HG03095 (cell line): Measurements from ENCODE around the gene TSKU.
"Not testable (repeated sequence)": the region's sequence is repeated elsewhere in the genome, so short reads cannot be mapped to it uniquely, and the experiment has no call there.

Source experiments
- ATAC-seq: cut with Tn5 transposase; IDR thresholded peaks from one replicate; pipeline ENCODE4 v1.9.1; 2021; ENCODE audit warnings: moderate library complexity; ENCODE audit not compliant: unreplicated experiment

Gene TSKU, protein sequence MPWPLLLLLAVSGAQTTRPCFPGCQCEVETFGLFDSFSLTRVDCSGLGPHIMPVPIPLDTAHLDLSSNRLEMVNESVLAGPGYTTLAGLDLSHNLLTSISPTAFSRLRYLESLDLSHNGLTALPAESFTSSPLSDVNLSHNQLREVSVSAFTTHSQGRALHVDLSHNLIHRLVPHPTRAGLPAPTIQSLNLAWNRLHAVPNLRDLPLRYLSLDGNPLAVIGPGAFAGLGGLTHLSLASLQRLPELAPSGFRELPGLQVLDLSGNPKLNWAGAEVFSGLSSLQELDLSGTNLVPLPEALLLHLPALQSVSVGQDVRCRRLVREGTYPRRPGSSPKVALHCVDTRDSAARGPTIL

GRCh38 chr11:76783294-76783895, at the start of gene TSKU:
Gene TSKU (plus strand): TSS chr11:76783356. CDS start chr11:76795617, 12,261 bp downstream.
- no peak for ATAC-seq

- not testable (repeated sequence) for ATAC-seq
Observed at GRCh38 chr11:76733906-76734305, 49.2 kb upstream of the TSKU start.

DNA sequence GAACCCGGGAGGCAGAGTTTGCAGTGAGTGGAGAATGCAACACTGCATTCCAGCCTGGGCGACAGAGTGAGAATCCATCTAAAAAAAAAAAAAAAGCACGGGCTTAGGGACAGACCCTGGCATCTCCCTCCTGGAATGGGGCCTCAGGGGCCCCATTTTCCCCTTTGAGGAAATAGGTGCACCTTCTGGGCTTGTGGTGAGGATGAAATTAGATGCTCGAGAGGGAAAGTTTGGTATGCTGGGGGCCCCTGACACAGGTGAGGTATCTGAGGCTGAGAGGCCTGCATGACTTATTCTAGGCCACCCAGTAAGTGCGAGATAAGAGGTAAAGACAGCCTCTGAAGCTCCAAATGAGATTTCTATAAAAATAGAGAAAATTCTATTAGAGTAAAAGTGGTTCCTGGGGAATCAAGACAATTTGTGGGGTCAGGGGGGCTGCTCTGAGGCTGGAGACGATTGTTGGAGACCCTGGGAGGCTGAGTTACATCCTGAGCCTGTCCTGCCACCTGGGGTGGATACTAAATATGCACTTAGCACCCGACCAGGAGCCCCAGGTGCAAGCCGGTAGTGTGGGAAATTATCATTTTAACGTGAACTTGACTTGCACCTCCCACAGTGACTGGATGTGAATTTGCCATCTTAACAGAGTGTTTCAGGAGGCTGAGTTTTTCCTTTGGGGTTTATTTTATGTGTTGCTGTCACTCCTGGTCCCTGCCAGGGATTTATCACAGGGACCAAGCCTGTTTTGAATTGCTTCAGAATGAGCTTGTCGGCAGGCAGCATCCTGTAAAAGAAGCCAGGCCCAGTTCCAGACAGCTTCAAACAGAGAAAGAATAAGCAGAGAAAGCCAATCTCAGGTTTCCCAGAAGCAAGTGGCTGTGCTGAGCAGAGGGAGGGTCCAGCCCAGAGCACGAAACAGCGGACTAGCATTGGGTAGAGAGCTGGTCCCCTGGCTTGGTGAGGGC, 48.4 kb upstream of the TSKU start:
- ATAC-seq = no peak

DNA sequence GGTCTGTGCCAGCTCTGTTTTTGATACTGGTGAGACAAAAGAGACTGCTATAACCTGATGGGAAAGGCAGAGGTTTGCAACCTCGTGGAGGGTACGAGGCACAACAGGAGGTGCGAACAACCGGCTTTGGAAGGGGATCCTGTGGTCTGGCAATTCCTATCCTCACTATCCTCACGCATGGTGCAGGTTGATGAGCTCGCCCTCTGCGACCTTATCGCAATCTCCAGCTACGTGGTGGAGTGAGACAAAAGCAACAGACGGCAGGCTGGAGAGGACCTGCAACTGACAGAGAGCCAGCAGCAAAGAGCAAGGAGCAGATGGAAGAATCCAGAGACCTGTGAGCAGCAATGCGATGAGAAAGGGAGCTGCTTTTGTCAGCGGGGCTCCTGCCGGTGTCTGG, 47.3 kb upstream of the TSKU start:
- ATAC-seq = no peak

DNA sequence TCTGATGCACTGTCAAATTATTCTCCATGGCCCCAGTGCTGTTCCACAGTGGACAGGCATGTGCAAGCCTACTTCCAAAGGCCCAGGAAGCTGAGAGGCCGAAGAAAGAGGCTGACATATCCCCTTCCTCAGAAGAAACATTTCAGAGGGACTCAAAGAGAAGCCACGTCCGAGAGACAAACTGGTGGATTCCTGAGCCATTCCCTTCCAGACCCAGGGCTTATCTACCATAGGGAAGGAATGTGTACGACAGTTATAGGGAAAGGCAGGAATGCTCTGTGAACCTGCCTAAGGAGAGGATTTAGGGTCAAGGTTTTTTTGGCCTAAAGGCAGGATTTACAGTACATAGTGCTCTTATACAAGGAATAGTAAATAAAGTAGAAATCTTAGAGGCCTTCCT, 46.9 kb upstream of the TSKU start:
- ATAC-seq = no peak

GRCh38 chr11:76736773-76737495, 46.2 kb upstream of the TSKU start:
- ATAC-seq = no peak

DNA sequence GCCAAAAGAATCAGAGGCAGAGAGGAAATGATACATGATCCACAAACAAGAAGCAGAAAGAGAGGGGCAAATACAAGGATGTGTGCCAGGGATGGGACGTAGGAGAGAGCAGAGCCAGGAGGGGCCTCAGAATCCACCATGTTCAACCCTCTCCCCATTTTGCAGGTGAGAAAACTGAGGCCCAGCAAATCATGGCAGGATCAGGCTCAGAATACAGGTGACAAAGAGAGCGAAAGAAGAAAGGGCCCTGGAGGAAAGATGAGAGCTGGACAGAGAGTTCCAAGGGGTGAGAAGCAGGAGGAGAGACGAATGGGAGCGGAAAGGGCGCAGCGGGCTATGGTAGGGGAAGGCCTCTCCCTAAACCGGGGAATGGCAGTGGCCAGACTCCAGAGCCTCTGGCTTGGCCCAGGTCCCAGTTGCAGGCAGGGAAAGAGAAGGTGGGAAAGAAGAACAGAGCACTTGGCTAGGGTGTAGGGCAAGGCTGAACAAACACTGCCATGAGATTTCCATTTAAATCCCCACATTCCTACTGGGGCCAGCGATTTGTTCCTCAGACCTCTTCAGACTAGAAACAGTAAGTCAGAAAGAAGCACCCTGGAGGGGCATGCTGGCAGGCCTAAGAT, 44.4 kb upstream of the TSKU start:
- no peak for ATAC-seq

DNA sequence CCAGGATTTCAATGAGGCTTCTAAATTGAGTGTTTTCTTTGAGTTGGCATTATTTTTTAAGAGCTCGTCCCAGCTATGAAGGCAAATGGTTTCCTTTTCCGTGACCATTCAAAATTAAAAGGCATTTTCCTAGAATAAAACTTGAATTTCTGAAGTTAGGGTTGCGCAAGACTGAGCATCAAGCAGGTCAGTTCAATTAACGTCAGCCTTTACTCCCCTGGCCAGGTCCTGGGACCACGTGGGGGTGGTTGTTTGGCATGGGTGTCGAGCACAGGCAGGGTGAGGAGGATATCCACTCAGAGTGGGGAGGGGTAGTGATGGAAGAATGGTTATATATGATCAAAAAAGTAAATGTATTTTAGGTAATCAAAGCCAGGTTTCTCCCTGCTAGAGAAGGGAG, 43.4 kb upstream of the TSKU start:
- ATAC-seq = no peak

- no peak for ATAC-seq
Observed at GRCh38 chr11:76740772-76741171, 42.4 kb upstream of the TSKU start.

GRCh38 chr11:76742902-76743301, 40.3 kb upstream of the TSKU start:
- ATAC-seq = no peak

DNA sequence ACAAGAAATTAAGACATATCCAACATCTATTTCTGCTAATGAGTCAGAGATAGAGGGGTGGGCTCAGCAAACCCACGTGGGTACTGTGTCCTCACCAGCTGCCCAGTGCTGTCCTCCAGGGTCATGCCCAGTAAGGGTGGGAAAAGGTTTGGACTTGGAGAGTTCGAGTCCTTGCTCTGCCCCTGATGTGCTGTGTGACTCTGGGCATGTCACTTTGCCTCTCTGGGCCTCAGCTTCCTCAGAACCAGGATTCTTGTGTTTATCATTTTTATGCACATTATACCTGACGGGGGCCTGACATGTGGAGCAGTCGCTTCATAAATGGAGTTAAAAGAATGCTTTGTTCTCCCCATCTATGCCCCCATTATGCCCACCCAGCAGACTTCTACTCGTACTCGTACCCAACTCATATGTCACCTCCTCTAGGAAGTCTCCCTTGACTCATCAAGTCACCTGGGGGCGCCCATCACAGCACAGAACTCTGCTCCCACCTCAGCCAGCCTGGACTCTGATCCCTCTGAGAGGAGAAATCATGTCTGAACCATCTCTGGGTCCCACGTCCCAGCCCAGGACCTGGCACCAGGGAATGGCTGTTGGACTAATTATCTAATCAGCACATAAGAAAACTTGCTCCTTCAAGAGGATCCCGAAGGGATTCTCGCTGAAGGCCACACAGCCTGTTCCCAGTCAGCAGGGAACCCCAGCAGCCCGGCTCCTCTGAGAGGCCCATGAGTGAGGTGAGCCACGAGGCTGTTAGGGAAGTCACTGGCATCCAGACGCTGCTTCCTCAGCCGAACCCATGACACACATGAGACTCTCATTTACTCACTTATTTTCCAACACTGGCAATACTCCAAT, 38.7 kb upstream of the TSKU start:
- no peak for ATAC-seq

- ATAC-seq = no peak
Observed at GRCh38 chr11:76745044-76745376, 38.1 kb upstream of the TSKU start.

DNA sequence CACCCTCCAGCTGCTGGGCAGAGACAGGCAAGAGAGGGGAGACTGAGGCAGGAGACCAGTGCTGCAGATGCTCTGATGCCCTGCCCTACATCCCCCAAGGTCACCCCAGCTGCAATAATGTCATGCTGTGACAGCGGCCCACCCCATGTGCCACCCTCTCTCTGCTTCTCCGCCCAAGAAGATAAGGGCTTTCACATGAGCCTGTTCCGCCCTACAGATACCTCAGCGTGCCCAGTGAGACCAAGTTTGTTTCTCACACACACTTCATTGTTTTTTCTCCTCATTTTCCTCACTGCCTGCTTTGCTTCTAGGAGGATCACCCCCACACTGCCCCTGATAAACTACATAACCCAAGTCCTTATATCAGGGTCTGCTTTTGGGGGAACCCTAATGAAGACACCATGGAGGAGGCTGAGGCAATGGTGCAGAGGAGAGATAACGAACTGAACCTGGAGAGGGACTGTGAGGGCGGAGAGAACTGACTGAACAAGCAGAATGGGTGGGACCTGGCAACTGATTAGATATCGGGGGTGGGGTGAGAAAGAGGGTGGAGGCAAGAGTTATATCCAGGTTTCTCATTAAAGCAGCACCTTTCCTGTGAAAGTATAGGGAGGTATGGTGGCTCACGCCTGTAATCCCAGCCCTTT, 37.5 kb upstream of the TSKU start:
- no peak for ATAC-seq

- no peak for ATAC-seq
Observed at GRCh38 chr11:76747153-76747914, 35.8 kb upstream of the TSKU start.

- no peak for ATAC-seq
Observed at GRCh38 chr11:76747915-76748860, 35.0 kb upstream of the TSKU start.

- no peak for ATAC-seq
Observed at GRCh38 chr11:76748948-76749347, 34.2 kb upstream of the TSKU start.

GRCh38 chr11:76750067-76750466, 33.1 kb upstream of the TSKU start:
- ATAC-seq = no peak
